Upper lobe of left lung (tissue), 6 donors: ENCODE data around the gene SLC25A18. TPM values are rescaled to one million over a fixed set of nuclear protein-coding genes. Genes with fewer than 3 reads are reported as not detected.

Experiments used
- ATAC-seq, 2 donors: fragments of 200-7000 bp; cut with Tn5 transposase; one replicate each; pipeline ENCODE4 v1.9.1; 2022; ENCODE audit warnings: mild to moderate bottlenecking in 2 of 2, moderate library complexity in 2 of 2; ENCODE audit not compliant: low FRiP score in 2 of 2
- DNase-seq, 2 donors: peaks; one replicate each; pipeline ENCODE4 v3.0.0-alpha.2; 2019 to 2020
- H3K27ac ChIP-seq, 4 donors: fragments of 200-600 bp; sonication (generic); one replicate each; pipeline ENCODE4 v1.5.1; 2016 to 2019
- H3K27me3 ChIP-seq, 4 donors: fragments of 200-600 bp; sonication (generic); one replicate each; pipeline ENCODE4 v1.5.1; 2017 to 2019
- H3K36me3 ChIP-seq, 4 donors: fragments of 200-600 bp; sonication (generic); one replicate each; pipeline ENCODE4 v1.5.1; 2016 to 2019
- H3K4me1 ChIP-seq, 4 donors: fragments of 200-600 bp; sonication (generic); one replicate each; pipeline ENCODE4 v1.5.1; 2018 to 2019
- H3K4me3 ChIP-seq, 4 donors: fragments of 200-600 bp; sonication (generic); one replicate each; pipeline ENCODE4 v1.5.1; 2017 to 2019; ENCODE audit warnings: mild to moderate bottlenecking in 2 of 4, moderate library complexity in 1 of 4
- H3K9me3 ChIP-seq, 4 donors: fragments of 200-600 bp; sonication (generic); one replicate each; pipeline ENCODE4 v1.5.1; 2018 to 2019
- CTCF ChIP-seq, 6 experiments: fragments of 450-650 bp in 4 of 6; fragments of 200-600 bp in 2 of 6; sonication (generic) in 2 of 6; IDR thresholded peaks; one replicate each; pipeline ENCODE4 v1.5.1; 2016 to 2019; ENCODE audit warnings: antibody characterized with exemption in 6 of 6
- EP300 ChIP-seq, 4 donors: sonication (generic); formaldehyde crosslinking; IDR thresholded peaks; one replicate each; pipeline ENCODE4 v1.5.1; 2017; ENCODE audit warnings: antibody characterized with exemption in 4 of 4, control low read depth in 2 of 4
- POLR2A ChIP-seq, 4 donors: fragments of 450-650 bp; IDR thresholded peaks; one replicate each; pipeline ENCODE4 v1.5.1; 2016 to 2017; ENCODE audit warnings: antibody characterized with exemption in 4 of 4, mild to moderate bottlenecking in 2 of 4
- POLR2AphosphoS5 ChIP-seq, 2 donors: sonication (generic); formaldehyde crosslinking; IDR thresholded peaks; one replicate each; pipeline ENCODE4 v1.5.1; 2017; ENCODE audit warnings: antibody characterized with exemption in 2 of 2
- WGBS, 2 donors: methylation state at CpG; one replicate each; pipeline ENCODE4 v1.1.5; 2017 to 2018; 5-methylcytosine and 5-hydroxymethylcytosine counted together
- total RNA-seq, 6 donors: library from RNA; depleted of rRNA in 4 of 6; stranded (reverse); fragments of >200 nt in 4 of 6; gene quantifications; one replicate each; pipeline versions ENCODE4 v1.1.0 to v1.2.1, GENCODE V29; 2016 to 2021
- donor health status: DM: no; HTN: no; CAD: no; lungs with moderate emphysema.
- donor health status: DM: no; HTN: yes; CAD: no; lungs with severe emphysema.

SLC25A18 gene
- total RNA-seq, 6 donors from 2014 or later: 0.69 to 3.1 (median 1.1) TPM

- Histone ChIP-seq H3K36me3 (peaks cover 0 to 11% (median 5%) of the 10 kb centered on the region in 4 donors), H3K27me3 (no peaks in the 10 kb centered on the region), H3K4me1 (peaks cover 17 to 41% (median 29%) of the 10 kb centered on the region in 4 donors), H3K9me3 (no peaks in the 10 kb centered on the region), H3K4me3 (peak within 1 kb of the TSS; percentile 52 to 96 (median 73)), H3K27ac (peak within 1 kb of the TSS; percentile 92 to 95 (median 94))
- peak; percentile 100 for ATAC-seq
- 1% methylated on average over 28 to 39 of the region's 45 CpGs for WGBS, 2 donors
- DNase-seq: peak; percentile 97
- peak in 3 of 4 donors; percentile 86 to 93 (median 91) for TF ChIP-seq POLR2A (IDR thresholded peaks at IDR 0.05)
- TF ChIP-seq POLR2AphosphoS5 (IDR thresholded peaks at IDR 0.05): peak; percentile 83 to 92
- no peak for TF ChIP-seq EP300 (IDR thresholded peaks at IDR 0.05)
- peak in 1 of 6 experiments; percentile 7 for TF ChIP-seq CTCF (IDR thresholded peaks at IDR 0.05)
These were observed 65.3 kb downstream of the SLC25A18 start, which contains the start of gene ATP6V1E1 for GRCh38 chr22:17628406-17629172. Gene ATP6V1E1 (minus strand): TSS chr22:17628749. CDS start chr22:17628635, 114 bp downstream.

- peaks cover 0 to 10% (median 3%) of the 10 kb centered on the region in 4 donors for H3K36me3 ChIP-seq
- H3K4me1 ChIP-seq: peaks cover 17 to 40% (median 29%) of the 10 kb centered on the region in 4 donors
- peak overlapping the region; percentile 48 to 96 (median 73) for H3K4me3 ChIP-seq
- no peaks in the 10 kb centered on the region for H3K9me3 ChIP-seq
- no peaks in the 10 kb centered on the region for H3K27me3 ChIP-seq
- peak overlapping the region; percentile 92 to 95 (median 94) for H3K27ac ChIP-seq
- DNase-seq: no peak
- TF ChIP-seq POLR2A (IDR thresholded peaks at IDR 0.05): no peak
- no peak for TF ChIP-seq CTCF (IDR thresholded peaks at IDR 0.05)
- TF ChIP-seq POLR2AphosphoS5 (IDR thresholded peaks at IDR 0.05): no peak
- TF ChIP-seq EP300 (IDR thresholded peaks at IDR 0.05): no peak
- ATAC-seq: peak in 1 of 2 donors; percentile 9
- WGBS, 2 donors: 0% methylated on average over 1 of the region's 1 CpG
These were observed 65.8 kb downstream of the SLC25A18 start for GRCh38 chr22:17629173-17629489.

- Histone ChIP-seq H3K4me1 (peaks cover 17 to 35% (median 29%) of the 10 kb centered on the region in 4 donors), H3K27ac (peak overlapping the region in 3 of 4 donors; percentile 93 to 95 (median 94)), H3K36me3 (peaks cover 0 to 5% (median 1%) of the 10 kb centered on the region in 4 donors), H3K27me3 (no peaks in the 10 kb centered on the region), H3K9me3 (no peaks in the 10 kb centered on the region), H3K4me3 (no peak overlapping the region)
- TF ChIP-seq POLR2AphosphoS5 (IDR thresholded peaks at IDR 0.05) (no peak), EP300 (IDR thresholded peaks at IDR 0.05) (no peak), POLR2A (IDR thresholded peaks at IDR 0.05) (no peak), CTCF (IDR thresholded peaks at IDR 0.05) (no peak)
- WGBS, 2 donors: 48 to 72% methylated on average over 7 of the region's 7 CpGs
- ATAC-seq: no peak
- DNase-seq: no peak
These were observed 66.3 kb downstream of the SLC25A18 start for GRCh38 chr22:17629641-17630040.

GRCh38 chr22:17631076-17631565 is 67.8 kb downstream of the SLC25A18 start:
- H3K27me3 ChIP-seq: no peaks in the 10 kb centered on the region
- no peaks in the 10 kb centered on the region for H3K36me3 ChIP-seq
- 98% methylated on average over 9 of the region's 9 CpGs for WGBS, 2 donors
- ATAC-seq (no peak), DNase-seq (no peak)
- no peak overlapping the region for H3K27ac ChIP-seq
- TF ChIP-seq CTCF (IDR thresholded peaks at IDR 0.05): no peak
- no peak for TF ChIP-seq POLR2A (IDR thresholded peaks at IDR 0.05)
- H3K4me3 ChIP-seq: no peak overlapping the region
- H3K9me3 ChIP-seq: no peaks in the 10 kb centered on the region
- H3K4me1 ChIP-seq: peaks cover 17 to 25% (median 23%) of the 10 kb centered on the region in 4 donors
